HepG2 (cell line): ENCODE results near the gene GTF2I.
A peak's percentile ranks its signal among the peaks of the same experiment; 100 is the strongest.

Source experiments
- CBX5 ChIP-seq: sonication (generic); formaldehyde crosslinking; IDR thresholded peaks from 2 replicates; pipeline ENCODE4 v1.4.0; 2020; ENCODE audit warnings: missing genetic modification reagents, borderline replicate concordance
- CTCF ChIP-seq: sonication (generic); formaldehyde crosslinking; IDR thresholded peaks from 2 replicates; pipeline ENCODE4 v1.5.0; 2020; ENCODE audit warnings: mild to moderate bottlenecking, missing genetic modification reagents, moderate library complexity
- ZNF768 ChIP-seq: sonication (generic); formaldehyde crosslinking; IDR thresholded peaks from 2 replicates; pipeline ENCODE4 v1.4.0; 2020; ENCODE audit warnings: missing genetic modification reagents

GRCh38 chr7:74656837-74657691 lies 454 bp upstream of the GTF2I start:
- peak; percentile 38 for TF ChIP-seq CTCF (CRISPR knock-in tag)
- TF ChIP-seq ZNF768 (CRISPR knock-in tag): peak; percentile 71; the same call in 1 of the 2 replicates
- no peak; the same call in 1 of the 2 replicates for TF ChIP-seq CBX5 (CRISPR knock-in tag)
